Body of pancreas (tissue), 4 donors: Measurements from ENCODE around the gene KLRF2.

Source experiments
- POLR2A ChIP-seq, 3 donors: fragments of 450-650 bp; IDR thresholded peaks; one replicate each; pipeline ENCODE4 v1.6.1; 2016; ENCODE audit warnings: antibody characterized with exemption in 3 of 3, mild to moderate bottlenecking in 2 of 3
- TF ChIP-seq, protein P1 (sequence below), 7 experiments: fragments of 450-650 bp in 4 of 7; fragments of 200-600 bp in 3 of 7; sonication (generic) in 3 of 7; IDR thresholded peaks; one replicate each; pipeline ENCODE4 v1.5.1; 2016 to 2019; ENCODE audit warnings: antibody characterized with exemption in 7 of 7

DNA sequence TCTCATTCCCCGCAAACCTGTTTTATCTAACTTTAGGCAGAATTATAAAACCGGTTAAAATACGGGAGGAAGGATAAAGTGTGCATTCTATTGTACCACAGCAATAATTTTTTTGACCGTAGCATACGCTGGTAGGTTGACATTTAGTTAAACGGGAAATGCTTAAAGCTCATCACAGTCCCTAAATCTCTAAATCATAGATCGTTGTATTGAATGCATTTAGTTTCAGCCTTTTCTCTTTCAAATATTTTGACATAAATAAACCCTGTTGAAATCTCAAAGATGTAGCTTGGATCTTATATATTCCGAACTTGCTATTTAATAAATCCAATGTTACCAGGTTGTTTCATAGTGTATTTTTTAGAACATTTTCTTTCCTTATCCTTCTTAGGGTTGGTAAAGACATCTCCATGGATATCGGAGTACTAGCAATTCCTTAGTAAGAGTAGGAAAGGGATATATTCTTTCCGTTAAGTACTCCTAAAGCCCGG is 12.9 kb upstream of the KLRF2 start:
- TF ChIP-seq, protein P1, sequence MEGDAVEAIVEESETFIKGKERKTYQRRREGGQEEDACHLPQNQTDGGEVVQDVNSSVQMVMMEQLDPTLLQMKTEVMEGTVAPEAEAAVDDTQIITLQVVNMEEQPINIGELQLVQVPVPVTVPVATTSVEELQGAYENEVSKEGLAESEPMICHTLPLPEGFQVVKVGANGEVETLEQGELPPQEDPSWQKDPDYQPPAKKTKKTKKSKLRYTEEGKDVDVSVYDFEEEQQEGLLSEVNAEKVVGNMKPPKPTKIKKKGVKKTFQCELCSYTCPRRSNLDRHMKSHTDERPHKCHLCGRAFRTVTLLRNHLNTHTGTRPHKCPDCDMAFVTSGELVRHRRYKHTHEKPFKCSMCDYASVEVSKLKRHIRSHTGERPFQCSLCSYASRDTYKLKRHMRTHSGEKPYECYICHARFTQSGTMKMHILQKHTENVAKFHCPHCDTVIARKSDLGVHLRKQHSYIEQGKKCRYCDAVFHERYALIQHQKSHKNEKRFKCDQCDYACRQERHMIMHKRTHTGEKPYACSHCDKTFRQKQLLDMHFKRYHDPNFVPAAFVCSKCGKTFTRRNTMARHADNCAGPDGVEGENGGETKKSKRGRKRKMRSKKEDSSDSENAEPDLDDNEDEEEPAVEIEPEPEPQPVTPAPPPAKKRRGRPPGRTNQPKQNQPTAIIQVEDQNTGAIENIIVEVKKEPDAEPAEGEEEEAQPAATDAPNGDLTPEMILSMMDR (IDR thresholded peaks at IDR 0.05), result no peak
- no peak for TF ChIP-seq POLR2A (IDR thresholded peaks at IDR 0.05)
